ENCODE measurements around the gene ATP1B1.

The ATP1B1 gene

DNA sequence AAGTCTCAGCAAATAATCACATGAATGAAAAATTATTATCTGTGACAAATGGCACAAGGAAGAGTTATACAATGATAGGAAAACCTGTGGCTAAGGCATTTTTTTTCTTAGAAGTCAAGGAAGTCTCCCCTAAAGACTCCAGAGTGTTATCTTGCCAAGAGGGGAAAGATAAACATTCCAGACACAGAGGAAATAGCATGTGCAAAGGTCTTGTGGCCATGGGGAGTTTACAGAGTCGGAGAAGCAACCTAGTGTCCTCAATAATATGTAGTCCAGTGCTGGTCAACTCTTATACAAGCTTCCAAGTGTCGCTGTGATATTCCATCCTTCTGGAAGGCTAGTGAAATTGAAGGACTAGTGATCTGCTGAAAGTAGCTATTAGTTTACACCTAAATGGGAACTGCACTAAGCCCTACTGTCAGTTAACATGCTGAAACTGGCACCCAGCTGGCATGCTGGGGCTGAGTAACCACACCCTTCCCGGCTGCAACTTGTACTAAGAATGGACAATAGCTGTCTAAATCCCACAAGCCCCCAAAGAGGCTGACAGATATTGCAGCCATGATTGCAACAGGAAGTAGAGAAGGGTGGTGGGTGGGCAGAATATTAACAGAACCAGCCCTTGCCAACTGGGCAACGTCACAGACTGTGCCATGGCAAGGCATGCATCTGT is 11.5 kb upstream of the ATP1B1 start:
- no peak for DNase-seq

GRCh38 chr1:169098380-169098779 is 8.1 kb upstream of the ATP1B1 start:
- DNase-seq = no peak

DNA sequence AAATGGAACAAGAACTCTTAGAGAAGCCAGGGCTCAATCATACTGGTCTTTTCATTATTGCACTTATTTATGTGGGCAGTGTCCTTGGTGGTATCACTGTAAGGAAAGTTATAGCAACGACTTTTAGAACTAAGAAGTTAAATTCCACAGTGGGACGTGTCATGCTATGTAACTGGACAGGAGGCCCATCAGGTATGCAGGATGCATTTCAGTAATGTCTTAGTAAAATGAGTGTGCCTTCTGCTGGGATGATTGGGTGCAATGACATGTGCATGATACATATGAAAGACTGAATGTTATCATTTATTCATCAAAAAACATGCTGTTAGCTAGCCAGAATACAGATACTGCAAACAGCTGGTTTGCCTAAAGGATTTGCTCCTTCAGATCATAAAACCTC is 6.9 kb upstream of the ATP1B1 start:
- no peak for DNase-seq

- DNase-seq = no peak
Measured at GRCh38 chr1:169100208-169100607, 6.3 kb upstream of the ATP1B1 start.

DNA sequence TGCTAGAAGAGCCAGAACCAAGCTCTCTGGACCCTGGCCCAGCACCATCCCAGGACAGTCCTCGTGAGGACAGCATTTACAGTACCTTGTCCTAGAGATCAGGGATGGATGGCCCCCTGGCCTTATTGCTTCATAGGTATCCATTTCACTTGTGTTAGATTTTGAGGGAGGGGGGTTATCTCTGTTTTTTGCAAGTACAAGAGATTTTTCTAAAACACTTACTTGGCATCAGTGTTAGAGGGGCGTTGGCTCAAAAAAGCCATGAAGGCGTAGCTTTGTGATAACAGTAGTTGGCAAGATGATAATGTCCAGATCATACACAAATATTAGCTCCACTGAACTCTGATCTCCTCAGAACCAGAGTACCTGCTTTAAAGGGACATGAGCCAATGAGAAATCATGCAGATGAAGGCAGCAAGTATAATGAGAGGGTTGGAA is 5.8 kb upstream of the ATP1B1 start:
- DNase-seq = no peak

DNA sequence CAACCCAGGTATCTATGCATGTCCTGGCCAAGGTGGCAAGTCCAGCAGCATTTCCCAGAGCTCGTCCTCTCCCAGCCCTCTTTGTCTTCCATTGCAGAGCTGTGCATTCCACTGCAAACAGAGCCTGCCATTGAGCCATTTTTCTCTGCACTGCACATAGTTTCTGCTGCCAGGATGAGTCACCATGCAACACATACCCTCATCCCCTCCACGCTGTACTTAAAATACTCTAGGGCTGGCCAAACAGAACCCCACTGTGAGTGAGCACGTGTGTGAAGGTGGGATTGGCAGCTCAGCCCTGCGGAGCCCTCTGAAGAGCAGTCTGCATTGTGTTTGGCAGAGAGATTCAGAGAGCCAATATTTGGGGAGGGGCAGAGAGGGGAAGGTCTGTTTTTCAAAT is 3.9 kb upstream of the ATP1B1 start:
- DNase-seq = peak; percentile 53

DNA sequence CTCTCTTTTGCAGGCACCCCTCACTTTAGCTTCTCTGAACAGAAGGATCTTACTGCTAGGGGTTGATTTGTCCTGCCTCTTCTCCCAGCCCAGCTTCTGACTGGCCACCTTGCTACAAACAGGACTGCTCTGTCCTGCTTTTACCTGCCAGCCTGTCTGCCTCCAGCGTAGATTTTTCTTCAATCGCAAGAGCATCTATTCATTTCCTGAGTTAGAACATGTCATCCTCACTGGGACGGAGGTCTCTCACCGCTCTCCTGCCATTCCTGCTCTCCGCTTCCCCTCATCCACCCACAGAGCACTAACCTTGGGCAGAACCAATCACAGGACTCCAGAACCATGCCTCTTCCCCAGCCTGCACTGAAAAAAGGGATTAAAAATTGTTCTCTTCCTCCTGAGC is 3.5 kb upstream of the ATP1B1 start:
- no peak for DNase-seq

DNA sequence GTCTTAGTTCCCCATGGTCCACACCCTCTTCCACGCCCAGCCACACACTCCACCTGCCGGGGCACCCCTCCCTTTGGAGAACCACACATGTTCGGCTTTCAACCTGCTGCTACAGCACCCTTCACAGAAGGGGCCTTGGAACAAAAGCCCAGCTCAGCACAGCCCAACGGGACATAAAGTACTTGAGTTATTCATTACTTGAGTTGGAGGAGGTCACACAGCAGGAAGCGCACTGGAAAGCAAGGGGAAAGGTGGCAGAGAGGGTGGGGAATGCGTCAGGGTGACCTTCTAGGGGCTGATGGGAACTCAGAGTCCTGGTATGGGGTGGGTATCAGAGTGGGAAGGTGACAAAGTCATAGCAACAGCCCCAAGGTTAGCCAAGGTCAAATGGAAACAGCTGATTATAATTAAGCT is 3.0 kb upstream of the ATP1B1 start:
- DNase-seq = no peak

DNA sequence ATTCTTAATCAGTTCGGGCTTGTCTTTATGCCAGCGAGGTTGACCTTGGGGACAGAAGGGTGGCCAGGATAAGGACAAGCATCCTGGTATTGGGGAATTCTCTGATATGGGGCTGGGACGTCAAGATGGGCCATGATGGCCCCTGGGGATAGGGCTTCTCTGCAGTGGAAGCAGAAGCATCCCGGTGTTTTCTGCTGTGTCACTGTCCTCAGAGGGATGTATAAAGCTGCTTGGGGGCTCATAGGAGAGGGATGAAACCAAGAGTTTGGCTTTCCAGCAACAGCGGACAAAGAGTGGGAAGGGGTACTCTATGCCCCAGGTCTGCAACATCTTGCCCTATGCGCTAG is 1.4 kb upstream of the ATP1B1 start:
- no peak for DNase-seq

GRCh38 chr1:169105434-169106094 is 926 bp upstream of the ATP1B1 start:
- DNase-seq = peak; percentile 88

- peak; percentile 81 for DNase-seq
Measured at GRCh38 chr1:169106921-169107602, 572 bp downstream of the ATP1B1 start.

DNA sequence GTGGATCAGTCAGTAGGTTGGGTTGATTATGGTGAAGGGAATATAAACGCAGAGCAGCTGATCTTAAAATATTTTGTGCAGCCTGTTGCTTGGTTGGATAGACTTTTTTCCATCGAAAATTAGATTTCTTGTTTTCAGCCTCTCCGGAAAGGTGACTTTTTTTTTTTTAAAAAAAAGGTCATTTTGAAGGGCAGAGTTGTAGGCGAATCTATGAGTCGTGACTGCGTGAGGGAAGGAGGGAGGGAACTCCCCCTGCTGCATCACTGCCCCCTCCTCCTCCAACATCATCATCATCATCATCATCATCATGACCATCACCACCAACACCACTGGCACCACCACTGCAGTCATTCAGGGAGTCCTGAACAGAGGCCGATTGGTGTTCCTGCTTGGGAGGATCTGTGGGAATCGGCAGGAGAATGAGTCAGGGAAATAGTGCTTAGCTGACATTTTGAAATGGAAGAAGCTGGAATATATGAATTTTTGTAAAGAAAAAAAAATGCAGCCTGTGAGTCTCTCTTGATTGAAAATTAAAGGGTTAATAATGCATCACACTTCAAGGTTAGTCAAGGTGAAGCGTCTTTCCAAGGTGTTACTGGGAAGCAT is 1.2 kb downstream of the ATP1B1 start:
- peak; percentile 46 for DNase-seq

DNA sequence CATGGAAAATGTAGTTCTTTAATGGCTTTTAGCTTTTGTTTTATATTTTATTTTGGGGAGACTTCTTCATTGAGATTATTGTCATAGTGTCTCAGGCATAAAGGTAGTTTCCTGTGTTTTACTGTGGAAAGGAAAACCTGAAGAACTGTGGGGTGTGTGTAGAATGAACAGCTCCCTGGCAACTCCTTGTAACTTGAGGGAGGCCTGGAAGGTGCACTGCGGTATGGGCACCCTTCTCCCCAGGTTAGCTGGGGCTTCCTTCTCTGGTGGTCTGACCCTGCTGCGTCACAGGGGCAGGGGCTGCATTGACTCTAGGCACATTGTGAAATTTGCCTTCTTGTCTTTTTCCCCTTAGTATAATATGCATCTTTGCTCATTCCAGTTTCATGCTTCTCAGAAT is 1.7 kb downstream of the ATP1B1 start:
- DNase-seq = no peak

DNA sequence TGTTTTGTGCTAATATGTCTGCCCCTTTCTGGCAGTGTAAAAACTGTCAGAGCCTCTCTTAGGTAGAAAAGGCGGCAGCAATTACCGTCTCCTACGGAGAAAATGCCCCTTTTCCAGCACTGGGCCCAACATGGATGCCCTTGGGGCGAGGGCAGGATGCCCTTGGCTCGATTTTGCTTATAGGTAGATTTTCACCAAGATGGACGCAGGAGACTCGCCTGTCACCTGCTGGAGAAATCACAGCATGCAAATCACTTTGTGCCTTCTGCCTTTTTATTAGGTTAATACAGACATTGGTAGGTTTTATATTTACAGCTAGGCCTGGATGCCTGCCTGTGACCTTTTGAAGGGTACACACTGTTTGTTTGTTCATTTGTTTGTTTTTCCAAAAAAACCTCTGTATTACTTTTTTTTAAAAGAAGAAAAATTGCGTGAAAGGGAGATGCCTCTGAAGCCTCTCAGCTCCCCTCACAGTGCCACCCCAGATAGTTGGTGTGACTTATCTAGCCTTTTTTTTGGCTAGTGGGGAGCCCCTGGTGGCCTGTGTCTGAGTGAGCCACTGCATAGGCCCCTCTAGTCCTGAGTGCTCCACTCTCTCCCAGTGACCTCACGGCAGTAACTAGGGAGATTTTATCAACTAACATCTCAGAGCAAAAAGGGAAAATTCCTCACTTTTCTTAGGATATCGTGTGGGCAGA is 2.5 kb downstream of the ATP1B1 start:
- peak; percentile 60 for DNase-seq

- peak; percentile 90 for DNase-seq
Measured at GRCh38 chr1:169109561-169110134, 3.2 kb downstream of the ATP1B1 start.

GRCh38 chr1:169110236-169110635 is 3.7 kb downstream of the ATP1B1 start:
- peak; percentile 68 for DNase-seq

GRCh38 chr1:169110689-169111447 is 4.4 kb downstream of the ATP1B1 start:
- no peak for DNase-seq

- DNase-seq = no peak
Measured at GRCh38 chr1:169111472-169111871, 5.0 kb downstream of the ATP1B1 start.

- no peak for DNase-seq
Measured at GRCh38 chr1:169112241-169112640, 5.8 kb downstream of the ATP1B1 start.

- DNase-seq = no peak
Measured at GRCh38 chr1:169113613-169114119, 7.2 kb downstream of the ATP1B1 start.

DNA sequence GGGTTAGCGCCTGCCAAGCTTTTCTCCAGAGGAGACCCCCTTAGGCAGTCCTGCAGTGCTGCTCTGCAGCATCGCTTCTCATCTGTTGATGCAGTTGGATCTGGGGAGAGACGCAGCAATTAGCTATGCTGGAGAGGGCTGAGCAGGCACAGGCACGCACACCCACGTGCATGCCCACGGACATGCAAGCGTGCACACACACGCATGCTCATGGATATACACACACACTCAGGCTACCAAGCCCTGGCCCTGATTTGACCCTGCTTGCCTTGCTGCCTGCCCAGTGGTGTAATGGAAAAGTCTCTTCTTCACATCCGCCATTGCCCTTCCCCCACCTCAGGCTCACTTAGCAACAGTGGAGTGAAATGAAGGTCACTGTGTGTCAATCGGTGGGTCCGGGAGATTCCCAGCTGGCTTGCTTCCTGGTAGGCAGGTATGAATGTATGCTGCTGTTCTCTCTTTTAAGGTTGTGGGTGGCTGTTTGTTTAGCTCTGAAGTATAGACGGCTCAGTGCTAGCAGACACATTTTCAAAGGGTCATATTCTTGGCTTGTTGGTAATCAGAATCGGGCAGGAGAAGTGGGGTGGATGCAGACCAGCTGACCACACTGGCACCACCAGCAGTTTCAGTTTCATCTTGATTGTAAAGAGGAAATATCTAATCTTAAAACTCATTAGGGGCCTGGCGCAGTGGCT is 9.5 kb downstream of the ATP1B1 start:
- peak; percentile 76 for DNase-seq
